HG03097 (cell line): ENCODE results near the gene ZNF892.
"Not testable (repeated sequence)": the region's sequence is repeated elsewhere in the genome, so short reads cannot be mapped to it uniquely, and the experiment has no call there.

ENCODE experiments used
- ATAC-seq: cut with Tn5 transposase; IDR thresholded peaks from one replicate; pipeline ENCODE4 v1.9.1; 2021; ENCODE audit not compliant: unreplicated experiment, low FRiP score

ZNF892 gene

GRCh38 chr2:95220449-95220848 lies 13.1 kb downstream of the ZNF892 start:
- ATAC-seq = no peak

DNA sequence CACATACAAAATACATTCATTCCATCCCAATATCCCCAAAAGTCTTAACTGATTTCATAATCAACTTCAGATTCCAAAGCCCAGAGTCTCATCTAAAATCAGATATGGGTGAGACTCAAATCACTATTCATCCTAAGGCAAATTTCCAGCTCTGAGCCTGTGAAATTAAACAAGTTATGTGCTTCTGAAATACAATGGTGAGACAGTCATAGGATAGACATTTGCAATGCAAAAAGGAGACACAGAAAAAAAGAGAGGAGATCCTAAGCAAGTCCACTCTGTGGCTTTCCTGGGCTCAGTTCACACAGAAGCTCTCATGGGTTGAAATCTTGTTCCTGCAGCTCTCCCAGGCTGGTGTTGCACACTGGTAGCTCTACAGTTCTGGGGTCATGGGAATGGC lies 18.3 kb downstream of the ZNF892 start:
- no peak for ATAC-seq

- ATAC-seq = no peak
Observed at GRCh38 chr2:95231723-95232122, 24.4 kb downstream of the ZNF892 start.

DNA sequence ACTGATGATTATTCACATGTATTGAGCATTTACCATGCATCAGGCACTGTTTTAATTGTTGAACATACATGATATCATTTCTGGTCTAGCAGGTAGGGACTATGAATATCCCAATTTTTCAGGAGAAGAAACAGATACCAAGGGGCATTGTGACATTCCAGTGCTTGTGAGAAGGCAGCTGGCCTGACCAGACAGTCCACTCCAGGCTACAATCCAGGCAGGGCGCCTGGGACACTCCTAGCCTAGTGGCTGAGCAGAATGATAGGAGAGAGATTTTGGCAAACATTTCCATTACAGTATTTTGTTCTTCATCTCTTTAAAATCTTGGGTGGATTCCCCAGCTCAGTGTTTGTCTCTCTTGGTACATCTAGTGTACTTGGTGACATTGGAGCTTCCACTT lies 24.9 kb downstream of the ZNF892 start:
- no peak for ATAC-seq

DNA sequence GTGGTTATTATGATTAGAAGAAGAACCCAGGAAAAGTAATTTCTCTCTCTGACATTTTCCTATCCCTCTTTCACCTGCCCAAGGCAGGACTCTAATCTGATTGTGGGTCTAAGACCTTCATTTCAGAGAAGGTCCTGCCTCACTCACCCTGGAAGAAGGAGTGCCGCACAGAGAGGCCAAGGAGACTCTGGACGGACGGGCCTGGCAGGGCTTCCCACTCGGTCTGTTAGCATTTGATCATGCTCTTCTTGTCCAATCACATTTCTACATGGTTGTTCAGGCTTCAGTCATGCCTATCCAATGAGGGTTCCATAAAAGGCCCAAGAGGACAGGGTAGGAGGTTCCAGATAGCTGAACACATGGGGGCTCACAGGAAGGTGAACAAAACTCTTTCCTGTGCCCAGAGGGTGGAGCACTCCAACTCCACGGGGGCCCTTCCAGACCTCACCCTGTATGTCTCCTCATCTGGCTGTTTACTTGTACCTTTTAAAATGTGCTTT lies 27.0 kb downstream of the ZNF892 start:
- no peak for ATAC-seq

GRCh38 chr2:95234816-95235215 lies 27.5 kb downstream of the ZNF892 start:
- ATAC-seq = no peak

DNA sequence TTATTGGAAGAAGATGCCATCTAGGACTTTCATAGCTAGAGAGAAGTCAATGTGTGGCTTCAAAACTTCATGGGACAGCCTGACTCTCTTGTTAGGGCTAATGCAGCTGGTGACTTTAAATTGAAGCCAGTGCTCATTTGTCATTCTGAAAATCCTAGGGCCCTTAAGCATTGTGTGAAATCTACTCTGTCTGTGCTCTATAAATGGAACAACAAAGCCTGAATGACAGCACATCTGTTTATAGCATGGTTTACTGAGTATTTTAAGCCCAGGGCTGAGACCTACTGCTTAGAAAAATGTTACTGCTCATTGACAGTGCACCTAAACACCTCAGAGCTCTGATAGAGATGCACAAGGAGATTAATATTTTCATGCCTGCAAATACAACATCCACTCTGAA lies 30.8 kb downstream of the ZNF892 start:
- no peak for ATAC-seq

- no peak for ATAC-seq
Observed at GRCh38 chr2:95240091-95240490, 32.8 kb downstream of the ZNF892 start.

DNA sequence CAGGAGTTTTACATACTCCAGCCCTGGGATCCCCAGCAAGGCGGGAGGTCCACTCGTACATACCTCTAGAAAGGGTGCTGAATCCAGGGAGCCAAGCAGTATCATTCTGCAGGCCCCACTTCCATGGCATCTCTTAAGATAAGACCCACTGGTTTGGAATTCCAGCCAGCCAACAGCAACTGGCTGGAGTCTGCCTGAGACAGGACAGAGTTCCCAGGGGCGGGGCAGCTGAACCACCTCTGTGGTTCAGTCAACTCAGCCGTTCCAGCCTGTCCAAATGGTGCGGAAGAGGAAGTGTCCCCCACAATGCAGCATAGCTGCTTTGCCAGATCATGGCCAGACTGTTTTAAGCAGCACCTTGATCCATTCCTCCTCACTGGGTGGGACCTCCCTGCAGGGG lies 33.2 kb downstream of the ZNF892 start:
- ATAC-seq = no peak

- ATAC-seq = not testable (repeated sequence)
Observed at GRCh38 chr2:95242084-95242483, 34.8 kb downstream of the ZNF892 start.
